Hypothalamus (tissue), 51 donors: Measurements from ENCODE around the gene MYO1D.

Source experiments
- DNase-seq, 51 donors: peaks; one replicate each; lab custom pipeline; 2025; lab: John Stamatoyannopoulos, UW

The MYO1D gene

GRCh38 chr17:32784113-32784512 lies 92.8 kb downstream of the MYO1D start:
- DNase-seq: no peak

- peak in 2 of 51 donors; percentile 4 to 41 for DNase-seq
These were observed 93.3 kb downstream of the MYO1D start for GRCh38 chr17:32783602-32784001.

- no peak for DNase-seq
These were observed 96.2 kb downstream of the MYO1D start for GRCh38 chr17:32780721-32781120.

- no peak for DNase-seq
These were observed 99.0 kb downstream of the MYO1D start for GRCh38 chr17:32777922-32778321.

- DNase-seq: no peak
These were observed 99.5 kb downstream of the MYO1D start for GRCh38 chr17:32777436-32777835.

- DNase-seq: no peak
These were observed 102.2 kb downstream of the MYO1D start for GRCh38 chr17:32774695-32775084.

- no peak for DNase-seq
These were observed 102.8 kb downstream of the MYO1D start for GRCh38 chr17:32773856-32774694.

- no peak for DNase-seq
These were observed 104.4 kb downstream of the MYO1D start for GRCh38 chr17:32772453-32773025.

GRCh38 chr17:32771396-32771795 lies 105.5 kb downstream of the MYO1D start:
- DNase-seq: no peak

- no peak for DNase-seq
These were observed 107.1 kb downstream of the MYO1D start for GRCh38 chr17:32769846-32770245.

- DNase-seq: no peak
These were observed 113.0 kb downstream of the MYO1D start for GRCh38 chr17:32763855-32764439.

GRCh38 chr17:32759476-32759875 lies 117.4 kb downstream of the MYO1D start:
- DNase-seq: no peak

GRCh38 chr17:32757963-32758362 lies 119.0 kb downstream of the MYO1D start:
- DNase-seq: no peak

- DNase-seq: no peak
These were observed 120.2 kb downstream of the MYO1D start for GRCh38 chr17:32756696-32757095.

GRCh38 chr17:32755045-32755805 lies 121.7 kb downstream of the MYO1D start:
- peak in 15 of 51 donors; percentile 2 to 86 (median 11) for DNase-seq

GRCh38 chr17:32752934-32753333 lies 124.0 kb downstream of the MYO1D start:
- DNase-seq: no peak

GRCh38 chr17:32747856-32748255 lies 129.1 kb downstream of the MYO1D start:
- DNase-seq: no peak

- DNase-seq: no peak
These were observed 130.2 kb downstream of the MYO1D start for GRCh38 chr17:32746698-32747097.

- DNase-seq: no peak
These were observed 130.6 kb downstream of the MYO1D start for GRCh38 chr17:32746280-32746679.

GRCh38 chr17:32742681-32743538 lies 134.0 kb downstream of the MYO1D start:
- DNase-seq: peak in 2 of 51 donors; percentile 12 to 19
